Right lobe of liver (tissue), 4 donors: Measurements from ENCODE around the gene PTPRM.

Source experiments
- CTCF ChIP-seq, 4 donors: fragments of 200-600 bp in 3 of 4; fragments of 450-650 bp in 1 of 4; IDR thresholded peaks; one replicate each; pipeline versions ENCODE4 v1.5.1 to v1.8.0; 2016 to 2022; ENCODE audit warnings: antibody characterized with exemption in 4 of 4, mild to moderate bottlenecking in 2 of 4
- POLR2A ChIP-seq: fragments of 450-650 bp; IDR thresholded peaks from one replicate; pipeline ENCODE4 v1.6.1; 2017; ENCODE audit warnings: antibody characterized with exemption, mild to moderate bottlenecking
- donor health status: DM: no; HTN: no; CAD: no.
- donor health status: DM: no; HTN: no; CAD: no.
- donor health status: DM: no; HTN: yes; CAD: no.

- TF ChIP-seq CTCF (IDR thresholded peaks at IDR 0.05) (no peak), POLR2A (no peak)
Measured at GRCh38 chr18:7600528-7601245, 33.6 kb downstream of the PTPRM start.
